Stimulated activated CD8-positive, alpha-beta memory T cell treated with anti-CD3 and anti-CD28 coated beads, Interleukin-15, amount 100 ng/mL, for 48 hours (primary cell): ENCODE results near the gene SEMA3B.
"Not testable (repeated sequence)": the region's sequence is repeated elsewhere in the genome, so short reads cannot be mapped to it uniquely, and the experiment has no call there.

ENCODE experiments used
- DNase-seq, 2 donors: peaks; one replicate each; pipeline ENCODE4 v3.0.0-alpha.2; 2020; ENCODE audit warnings: low read depth in 2 of 2

The SEMA3B gene

DNA sequence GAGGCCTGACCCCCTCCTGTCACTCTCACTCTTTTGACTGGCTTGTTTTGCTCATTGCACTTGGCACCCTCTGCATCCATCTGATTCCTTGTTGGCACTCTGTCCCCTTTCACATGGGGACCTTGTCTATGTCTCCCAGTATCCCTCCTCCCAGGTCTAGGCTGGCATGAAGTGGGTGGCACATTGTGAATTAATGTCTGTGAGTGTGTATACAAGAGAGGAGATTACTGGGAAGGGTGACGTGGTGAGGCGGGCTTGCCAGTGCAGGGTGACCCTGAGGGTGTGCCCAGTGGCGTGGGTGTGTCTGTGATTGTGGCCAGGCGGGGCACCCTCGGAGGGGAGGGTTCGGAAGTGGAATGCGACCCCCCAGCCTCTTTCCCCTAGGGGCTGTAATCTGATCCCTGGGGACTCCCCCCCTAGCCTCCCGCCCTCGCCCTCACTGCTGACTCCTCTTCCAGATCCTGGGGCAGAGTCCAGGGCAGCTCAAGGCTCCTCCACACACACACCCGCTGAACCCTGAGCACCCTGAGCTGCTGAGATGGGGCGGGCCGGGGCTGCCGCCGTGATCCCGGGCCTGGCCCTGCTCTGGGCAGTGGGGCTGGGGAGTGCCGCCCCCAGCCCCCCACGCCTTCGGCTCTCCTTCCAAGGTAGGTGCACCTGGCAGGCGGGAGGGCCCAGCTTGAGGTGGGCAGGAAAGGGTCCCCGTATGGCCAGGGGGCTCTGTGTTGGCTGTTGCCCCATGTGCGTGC lies at the start of gene SEMA3B:
Gene SEMA3B (plus strand): TSS at position 445 of the 749 bp plus-strand sequence. CDS start 94 bp downstream, at position 539.
- no peak for DNase-seq

DNA sequence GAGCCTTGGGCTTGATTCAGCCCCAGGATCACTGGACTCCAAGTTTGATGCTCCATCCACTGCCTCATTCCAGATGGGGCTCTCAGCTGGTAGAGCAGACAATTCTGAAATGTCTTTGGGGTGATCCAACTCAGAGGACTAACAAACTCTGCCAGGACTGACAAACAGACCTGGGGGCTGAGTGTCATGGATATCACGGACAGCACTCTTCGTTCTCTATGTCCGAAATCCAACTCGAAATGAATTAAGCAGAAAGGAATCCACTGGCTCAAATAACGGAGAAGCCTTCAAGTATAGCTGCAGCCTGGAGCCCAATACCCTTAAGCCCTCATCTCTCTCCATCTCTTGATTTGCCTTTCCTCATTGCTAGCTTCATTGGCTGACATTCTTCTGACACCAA lies 49.7 kb upstream of the SEMA3B start:
- no peak for DNase-seq

DNA sequence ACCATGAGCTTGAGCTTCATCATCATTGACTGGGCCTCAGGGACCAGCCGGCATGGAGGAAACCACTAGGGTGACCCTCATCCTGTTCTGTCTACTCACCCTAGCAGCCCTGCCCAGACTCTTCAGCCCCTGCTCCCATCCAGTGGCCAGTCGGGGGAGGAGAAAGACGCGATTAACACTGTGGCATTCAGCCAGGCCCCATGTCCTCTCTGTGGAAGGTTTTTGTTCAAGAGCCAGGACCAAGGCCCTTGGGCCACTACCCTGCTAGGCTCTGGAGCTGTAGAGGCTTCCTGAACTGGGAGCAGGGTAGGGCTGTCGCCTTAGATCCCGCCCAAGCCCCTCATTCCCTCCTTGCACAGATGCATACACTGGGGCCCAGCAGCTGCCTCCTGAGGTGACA lies 48.8 kb upstream of the SEMA3B start:
- DNase-seq, result no peak

DNA sequence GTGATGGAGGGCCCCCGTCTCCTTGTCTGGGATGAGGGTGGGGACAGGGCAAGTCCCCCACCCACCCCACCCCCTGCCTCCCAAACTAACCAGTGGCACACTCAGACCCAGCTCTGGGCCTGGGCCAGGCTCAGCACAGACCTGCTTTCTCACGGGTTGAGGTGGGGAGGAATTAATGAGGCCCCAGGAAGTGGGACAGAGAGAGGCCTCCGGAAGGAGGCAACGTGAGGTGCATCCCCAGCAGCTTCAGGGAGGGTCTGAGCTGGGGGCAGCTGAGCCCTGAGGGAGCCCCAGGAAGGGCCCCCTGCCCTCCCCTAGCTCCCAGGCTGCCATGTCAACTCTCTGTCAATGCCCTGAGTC lies 47.9 kb upstream of the SEMA3B start:
- no peak for DNase-seq

DNA sequence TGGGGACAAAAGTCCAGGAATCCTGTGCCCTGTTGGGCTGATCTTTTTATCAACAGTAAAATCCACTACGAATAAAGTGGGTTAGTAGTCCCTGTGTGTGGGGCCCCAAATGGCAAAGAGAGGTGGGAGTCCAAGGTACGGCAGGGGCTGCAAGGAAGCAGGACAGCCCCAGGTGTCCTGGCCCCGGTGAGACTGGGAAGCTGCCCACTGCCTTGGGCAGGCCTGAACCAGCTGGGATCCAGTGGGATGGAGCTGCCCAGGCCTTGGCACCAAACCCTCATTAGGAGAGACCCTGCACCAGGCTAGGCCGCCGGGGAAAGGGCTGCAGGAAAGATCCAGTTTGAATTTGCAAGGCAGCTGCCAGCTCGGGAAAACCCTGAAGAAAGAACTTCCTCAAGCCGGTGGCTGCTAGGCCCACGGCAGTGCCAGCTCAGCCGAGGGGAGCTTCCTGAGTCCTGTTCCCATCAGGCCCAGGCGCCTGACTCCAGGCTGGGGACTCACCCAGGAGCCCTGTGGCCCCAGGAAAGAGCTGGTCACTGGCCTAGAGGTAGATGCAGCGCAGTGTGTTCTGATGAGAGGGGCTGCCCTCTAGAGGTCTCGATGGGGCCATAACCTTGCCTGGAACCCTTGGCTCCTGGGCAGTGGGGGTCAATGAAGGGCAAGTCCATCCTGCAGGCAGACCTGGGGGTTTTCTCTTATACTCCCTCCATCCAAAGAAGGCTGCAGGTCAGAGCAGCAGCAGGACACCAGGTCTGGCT lies 47.4 kb upstream of the SEMA3B start:
- no peak for DNase-seq

- DNase-seq, result no peak
Observed at GRCh38 chr3:50222169-50222528, 46.8 kb upstream of the SEMA3B start.

- no peak for DNase-seq
Observed at GRCh38 chr3:50224639-50225038, 44.3 kb upstream of the SEMA3B start.

GRCh38 chr3:50226888-50227389 lies 42.0 kb upstream of the SEMA3B start:
- no peak for DNase-seq

DNA sequence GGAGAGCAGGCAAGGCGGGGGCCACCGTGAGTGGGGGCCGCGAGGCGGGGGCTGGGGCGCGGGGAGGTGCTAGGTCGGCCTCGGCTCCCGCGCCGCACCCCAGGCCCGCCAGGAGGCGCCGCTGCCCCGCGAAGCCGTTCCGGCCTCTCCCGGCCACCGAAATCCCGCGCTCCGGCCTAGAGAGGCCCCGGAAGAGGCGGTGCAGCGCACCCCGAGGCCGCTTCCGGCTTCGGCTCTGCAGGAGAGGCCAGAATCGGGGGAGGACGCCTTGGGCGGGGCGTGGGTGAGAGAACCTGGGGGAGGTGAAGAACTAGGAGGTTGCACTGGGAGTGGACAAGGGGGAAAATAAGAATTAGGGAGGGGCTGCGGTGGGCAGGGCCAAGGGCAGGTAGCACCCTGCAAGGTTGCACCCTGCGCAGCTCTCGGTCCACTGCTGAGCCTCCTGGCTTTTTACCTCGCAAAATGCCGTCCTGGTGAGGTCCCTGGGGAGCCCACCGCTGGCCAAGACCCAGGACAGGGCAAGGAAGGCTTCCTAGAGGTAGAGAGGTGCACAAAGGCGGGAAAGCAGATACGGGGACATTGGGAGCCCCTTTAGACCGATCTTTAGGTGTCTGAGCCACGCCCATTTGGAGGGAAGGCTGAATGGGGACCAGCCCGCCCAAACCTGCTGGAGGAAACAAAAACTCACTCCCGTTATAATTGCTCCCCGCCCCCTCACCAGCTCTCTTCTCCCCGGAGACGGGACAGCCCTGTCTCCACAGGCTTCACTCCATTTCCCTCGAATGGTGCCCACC lies 41.4 kb upstream of the SEMA3B start:
- DNase-seq, result peak; percentile 87 to 89

GRCh38 chr3:50228184-50228763 lies 40.7 kb upstream of the SEMA3B start:
- DNase-seq, result not testable (repeated sequence)

DNA sequence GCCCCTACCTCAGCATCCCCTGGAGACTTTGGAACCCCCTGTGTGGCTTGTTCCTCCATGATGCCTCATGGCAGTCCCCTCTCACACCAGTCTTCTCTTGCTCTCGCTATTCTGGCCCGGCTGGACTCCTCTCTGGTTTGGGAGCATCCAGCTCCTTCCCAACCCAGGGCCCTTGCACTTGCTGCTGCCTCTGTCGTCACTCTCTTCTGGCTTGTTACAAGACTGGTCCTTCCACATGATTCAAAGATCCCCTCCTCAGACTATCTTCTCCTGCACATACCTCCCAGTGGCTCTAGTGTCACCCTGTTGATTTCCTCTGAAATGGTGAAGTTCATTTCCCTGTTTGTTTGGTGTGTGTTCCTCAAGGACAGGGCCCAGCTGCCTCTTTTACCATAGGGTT lies 39.5 kb upstream of the SEMA3B start:
- DNase-seq, result no peak

DNA sequence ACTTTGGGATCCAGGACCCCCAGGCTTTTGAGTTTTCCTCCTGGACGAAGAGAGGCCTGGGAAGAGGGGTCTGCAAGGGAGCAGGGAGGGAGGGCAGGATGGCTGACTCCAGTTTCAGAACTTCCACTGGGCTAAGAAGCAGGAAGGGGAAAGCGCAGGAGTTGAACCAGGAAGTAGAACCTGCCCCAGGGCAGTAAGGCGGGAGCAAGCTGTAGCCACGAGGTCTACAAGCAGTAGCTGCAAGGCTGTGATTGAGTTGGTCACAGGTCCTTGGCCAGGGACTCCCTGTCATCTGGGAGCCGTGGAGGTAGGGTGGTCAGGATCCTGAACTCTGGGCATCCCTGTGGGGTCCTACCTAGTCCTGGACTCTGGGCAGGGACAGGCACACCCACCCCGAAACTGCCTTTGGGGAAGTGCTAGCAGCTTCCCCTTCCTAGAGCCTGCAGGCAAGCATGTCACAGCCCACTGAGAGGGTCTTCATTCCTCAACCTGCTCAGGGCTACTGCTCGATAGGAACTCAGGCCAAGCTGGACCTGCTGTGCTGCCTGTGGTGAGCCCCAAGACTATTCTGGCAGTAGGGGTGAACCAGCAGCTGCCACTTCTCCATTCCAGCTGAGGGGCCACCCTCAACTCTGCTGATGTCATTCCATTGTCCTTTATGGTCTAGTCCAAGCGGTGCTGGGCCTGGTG lies 38.7 kb upstream of the SEMA3B start:
- DNase-seq, result no peak

DNA sequence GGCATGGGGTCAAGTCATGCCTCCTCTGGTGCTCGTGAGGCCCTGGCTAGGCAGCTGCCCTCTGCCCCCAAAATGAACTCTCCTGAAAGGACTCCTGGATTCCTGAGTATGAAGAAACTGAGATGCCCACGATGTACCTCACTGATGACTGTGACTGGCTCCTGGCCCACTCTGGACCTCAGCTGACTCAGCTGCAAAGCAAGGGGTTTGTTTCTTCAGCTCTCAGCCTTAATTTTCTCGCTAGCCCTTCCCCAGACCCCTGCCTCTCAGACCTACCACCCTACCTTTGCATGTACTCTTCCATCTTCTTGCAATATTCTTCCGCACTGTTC lies 38.2 kb upstream of the SEMA3B start:
- no peak for DNase-seq

DNA sequence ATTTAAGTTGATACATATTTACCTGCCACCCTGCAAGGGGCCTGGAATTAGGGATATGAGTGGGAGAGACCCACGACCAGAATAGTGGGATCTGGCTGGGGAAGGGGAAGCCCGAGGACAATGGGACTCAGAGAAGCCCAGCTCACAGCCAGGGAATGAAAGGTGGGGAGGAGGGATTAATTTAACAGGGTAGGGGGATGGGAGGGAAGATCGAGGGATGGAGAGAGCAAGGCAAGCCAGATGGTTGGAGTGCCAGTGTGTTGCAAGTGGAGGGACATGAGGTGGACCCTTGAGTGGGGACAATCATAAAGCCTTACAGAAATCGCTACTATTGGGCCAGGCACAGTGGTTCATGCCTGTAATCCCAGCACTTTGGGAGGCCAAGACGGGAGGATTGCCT lies 37.4 kb upstream of the SEMA3B start:
- DNase-seq, result no peak

DNA sequence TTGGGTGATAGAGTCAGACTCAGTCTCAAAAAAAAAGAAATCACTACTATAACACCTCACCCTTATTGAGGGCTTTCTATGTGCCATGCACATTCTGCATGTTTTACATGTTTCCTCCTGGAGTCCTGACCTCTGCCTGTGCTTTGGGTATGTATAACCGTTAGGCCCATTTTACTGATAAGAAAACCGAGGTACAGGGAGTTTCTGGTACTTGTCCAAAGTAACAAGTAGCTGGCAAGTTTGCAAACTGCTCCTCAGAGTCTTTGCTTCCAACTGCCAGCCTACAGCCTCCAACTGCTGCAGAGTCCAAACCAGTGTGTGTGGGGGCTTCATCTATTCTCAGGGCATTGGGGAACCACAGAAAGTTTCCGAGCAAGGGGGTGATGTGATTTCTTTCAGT lies 36.6 kb upstream of the SEMA3B start:
- DNase-seq, result no peak

- no peak for DNase-seq
Observed at GRCh38 chr3:50233176-50233575, 35.8 kb upstream of the SEMA3B start.

DNA sequence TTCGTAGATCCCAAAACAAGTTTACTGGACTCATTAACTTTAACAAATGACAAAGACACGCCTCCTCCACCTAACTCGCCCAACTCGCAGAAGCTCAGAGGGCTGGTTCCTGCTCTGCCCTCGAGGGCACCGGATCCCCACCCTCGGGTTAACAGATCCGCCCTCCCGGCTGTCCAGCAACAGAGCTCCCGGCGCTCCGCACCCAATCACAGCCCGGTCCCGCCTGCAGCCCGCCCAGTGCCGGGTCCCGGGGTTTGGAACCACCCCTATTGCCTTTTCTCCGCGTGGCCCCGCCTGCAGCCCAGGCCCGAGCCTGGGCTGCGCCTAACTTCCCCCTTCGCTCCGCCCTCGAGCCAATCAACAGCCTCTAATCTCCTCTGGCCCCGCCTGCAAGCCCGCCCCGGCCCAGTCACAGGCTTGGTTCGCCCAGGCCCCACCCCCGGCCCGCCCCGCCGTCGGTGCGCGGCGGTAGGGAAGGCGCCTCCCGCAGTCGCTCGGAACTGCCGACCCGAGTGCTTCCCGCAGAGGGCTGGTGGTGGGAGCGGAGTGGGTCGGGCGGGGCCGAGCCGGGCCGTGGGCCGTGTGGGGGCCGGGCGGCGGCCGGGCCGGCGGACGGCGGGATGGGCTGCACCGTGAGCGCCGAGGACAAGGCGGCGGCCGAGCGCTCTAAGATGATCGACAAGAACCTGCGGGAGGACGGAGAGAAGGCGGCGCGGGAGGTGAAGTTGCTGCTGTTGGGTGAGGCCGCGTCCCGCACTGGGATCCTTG lies 33.0 kb upstream of the SEMA3B start, which contains the start of gene GNAI2:
Gene GNAI2 (plus strand): TSS at position 489 of the 768 bp plus-strand sequence. CDS start 132 bp downstream, at position 621.
- peak; percentile 99 for DNase-seq

DNA sequence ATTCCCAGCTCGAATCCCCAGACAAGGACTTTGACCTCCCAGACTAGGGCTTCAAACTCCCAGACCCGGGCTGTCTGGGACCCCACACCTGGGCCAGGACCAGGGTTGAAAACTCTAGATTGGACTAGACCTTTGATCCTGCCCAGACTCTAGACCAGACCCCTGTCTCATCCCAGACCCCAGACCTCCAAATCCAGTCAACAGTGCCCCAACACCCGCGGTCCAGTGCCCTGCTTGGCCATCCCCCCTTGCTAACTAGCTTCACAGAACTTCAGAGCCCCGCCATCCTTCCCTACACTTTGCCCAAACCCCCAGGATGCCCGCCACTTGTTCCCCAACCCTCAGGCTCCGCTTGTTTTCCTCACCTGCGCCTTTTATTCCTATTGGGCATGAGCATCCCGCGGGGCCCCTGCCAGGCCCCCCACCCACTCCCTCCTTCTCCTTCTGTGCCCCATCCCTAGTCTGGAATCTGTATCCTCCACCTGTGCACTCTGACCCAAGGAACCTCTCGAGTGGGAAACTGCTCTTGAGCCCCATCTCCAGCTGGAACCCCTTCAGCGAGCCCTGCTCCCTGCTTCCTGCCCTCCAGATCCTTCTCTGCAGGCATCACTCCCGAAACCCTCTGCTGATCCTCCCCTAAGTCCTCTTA lies 32.3 kb upstream of the SEMA3B start:
- no peak for DNase-seq

DNA sequence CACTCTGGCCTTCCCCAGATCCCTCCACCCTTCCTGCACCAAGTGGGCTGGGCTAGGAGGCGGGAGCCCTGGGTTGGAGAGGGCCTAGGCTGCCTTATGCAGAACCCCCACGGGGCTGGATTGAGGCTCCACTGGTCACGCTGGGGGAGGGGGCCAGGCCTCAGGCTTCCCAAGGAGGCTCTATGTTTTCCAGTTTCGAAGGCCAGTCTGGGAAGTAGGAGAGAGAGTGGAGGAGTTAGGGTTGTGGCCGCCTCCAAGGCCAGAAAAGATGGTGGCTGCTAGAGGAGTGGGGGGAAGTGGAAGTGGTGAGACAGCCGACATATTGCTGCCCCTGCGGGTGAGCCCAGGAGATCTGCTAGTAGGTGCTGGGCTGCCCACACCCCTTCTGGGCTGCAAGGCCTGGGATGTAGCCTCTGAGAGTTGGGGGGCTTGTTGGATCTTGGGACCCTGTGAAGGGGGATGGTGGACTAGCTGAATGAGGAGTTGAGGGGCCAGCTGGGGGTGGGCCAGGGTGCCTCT lies 31.8 kb upstream of the SEMA3B start:
- DNase-seq, result no peak
